ENCODE measurements around the gene HEBP1. TPM values are rescaled to one million over a fixed set of nuclear protein-coding genes. Genes with fewer than 3 reads are reported as not detected.

The HEBP1 gene, protein sequence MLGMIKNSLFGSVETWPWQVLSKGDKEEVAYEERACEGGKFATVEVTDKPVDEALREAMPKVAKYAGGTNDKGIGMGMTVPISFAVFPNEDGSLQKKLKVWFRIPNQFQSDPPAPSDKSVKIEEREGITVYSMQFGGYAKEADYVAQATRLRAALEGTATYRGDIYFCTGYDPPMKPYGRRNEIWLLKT
- total RNA-seq = 24.9 and 26.4 TPM in 2 replicates

DNA sequence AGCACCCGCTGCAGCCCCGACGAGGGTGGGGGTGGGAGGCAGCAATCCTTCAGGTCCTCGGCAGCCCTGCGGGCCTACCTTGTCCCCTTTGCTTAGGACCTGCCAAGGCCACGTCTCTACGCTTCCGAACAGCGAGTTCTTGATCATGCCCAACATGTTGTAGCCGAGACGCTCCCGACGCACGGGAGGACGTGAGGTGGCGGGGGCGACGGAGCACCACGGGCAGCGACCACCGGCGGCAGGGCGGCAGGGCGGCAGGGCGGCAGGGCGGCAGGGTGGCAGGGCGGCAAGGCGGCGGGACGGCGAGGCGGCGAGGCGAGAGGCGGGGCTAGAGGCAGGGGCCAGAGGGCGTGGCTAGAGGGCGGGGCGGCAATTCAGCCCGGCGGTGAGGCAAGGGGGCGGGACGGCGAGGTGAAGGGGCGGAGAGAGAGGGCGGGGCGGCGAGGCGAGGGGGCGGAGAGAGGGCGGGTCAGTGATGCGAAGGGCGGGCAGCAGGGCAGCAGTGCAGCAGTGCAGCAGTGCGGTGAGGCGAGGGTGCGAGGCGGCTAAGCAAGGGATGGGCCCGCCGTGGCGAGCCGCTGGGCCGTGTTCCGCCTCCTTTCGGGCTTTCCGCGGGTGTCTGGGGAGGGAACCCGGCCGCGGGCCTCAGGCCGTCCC, at the start of gene HEBP1:
Gene HEBP1 (minus strand): TSS at position 307 of the 657 bp plus-strand sequence. CDS start 151 bp downstream, at position 156.

DNA sequence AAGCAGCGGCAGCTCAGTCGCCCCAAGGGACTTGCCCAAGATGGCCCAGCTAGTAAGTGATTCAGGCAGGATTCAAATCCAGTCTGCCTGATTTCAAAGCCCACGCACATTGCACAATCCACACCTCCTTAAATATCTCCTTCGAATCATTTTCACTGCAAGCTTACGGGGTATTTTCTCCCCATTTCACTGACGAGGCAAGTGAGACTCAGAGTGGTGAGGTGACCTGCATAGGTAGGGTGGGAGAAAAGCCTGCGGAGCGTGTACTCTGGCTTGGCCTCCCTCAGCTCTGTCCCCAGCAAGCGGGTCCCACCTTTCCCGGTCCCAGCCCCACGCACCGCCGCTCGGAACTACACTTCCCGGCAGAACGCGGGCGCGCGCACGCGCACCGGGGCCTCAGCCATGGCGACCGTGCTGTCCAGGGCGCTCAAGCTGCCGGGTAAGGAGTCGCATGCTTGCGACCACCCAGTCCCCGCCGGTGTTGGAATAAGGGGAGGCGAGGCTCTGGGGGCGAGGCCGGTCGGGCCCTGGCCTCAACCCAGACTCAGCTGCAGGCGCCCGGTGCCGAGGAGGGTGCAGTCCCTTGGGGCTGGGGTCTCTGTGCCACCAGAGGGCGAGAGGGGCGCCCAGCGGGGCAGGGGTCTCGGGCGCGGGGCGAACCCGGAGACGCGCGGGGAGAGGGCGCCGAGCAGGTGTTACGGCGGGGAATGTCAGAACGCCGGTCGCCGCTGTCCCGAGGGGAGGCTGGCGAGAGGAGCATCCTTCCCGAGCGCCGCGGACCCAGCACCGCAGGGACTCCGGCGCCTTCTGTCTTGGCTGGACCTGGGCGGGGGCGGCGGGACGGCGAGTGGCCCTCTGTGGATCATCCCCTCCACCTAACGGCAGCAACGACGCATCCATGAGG, 44.2 kb upstream of the HEBP1 start, which contains the start of gene FAM234B:
Gene FAM234B (plus strand): TSS at position 380 of the 904 bp plus-strand sequence. CDS start 23 bp downstream, at position 403.

DNA sequence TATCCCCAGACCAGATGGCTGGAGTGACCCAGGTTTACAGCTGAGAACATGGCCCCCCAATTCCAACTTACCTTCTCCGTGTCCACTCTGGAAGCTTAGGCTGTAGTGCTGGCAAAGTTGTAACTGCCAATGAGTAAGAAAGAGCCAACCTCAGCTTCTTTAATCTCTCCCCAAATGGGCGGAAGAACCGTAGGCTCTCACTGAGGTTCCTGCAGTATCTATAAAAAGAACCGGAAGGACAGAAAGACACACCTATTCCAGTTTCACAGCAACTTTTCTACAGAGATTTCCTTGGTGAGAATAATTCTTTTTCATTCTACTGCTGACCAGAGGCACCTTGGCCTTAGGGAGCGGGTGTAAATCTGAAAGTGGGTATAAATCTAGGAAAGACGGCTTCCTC, 48.0 kb downstream of the HEBP1 start, which contains the start of gene GPRC5D:
Gene GPRC5D (minus strand): TSS at position 135 of the 400 bp plus-strand sequence. CDS start 1,786 bp downstream, outside the sequence.

Other genes with a start within 250 kb of the HEBP1 start
- gene APOLD1, start 214.6 kb downstream of the HEBP1 start, total RNA-seq = 3.5 and 22.0 TPM in 2 replicates
- 51.3 and 62.0 TPM in 2 replicates for gene DDX47, start 186.9 kb downstream of the HEBP1 start, total RNA-seq
- gene GPRC5A, start 108.7 kb downstream of the HEBP1 start, total RNA-seq = 16.7 and 56.1 TPM in 2 replicates
- 0.13 TPM in 1 of 2 replicates, not detected in the other for gene GPRC5D, start 48.1 kb downstream of the HEBP1 start, total RNA-seq
- 11.0 and 12.6 TPM in 2 replicates for gene FAM234B, start 44.1 kb upstream of the HEBP1 start, total RNA-seq
- gene GSG1, start 103.4 kb upstream of the HEBP1 start, total RNA-seq = 0.07 and 0.39 TPM in 2 replicates
- gene EMP1, start 196.5 kb upstream of the HEBP1 start, total RNA-seq = 65.4 and 65.7 TPM in 2 replicates

Measured in smooth muscle cell of the pulmonary artery (primary cell).